CD4-positive, alpha-beta T cell treated with Interleukin-21 for 1 hour (primary cell): ENCODE results near the gene MYLK.
"Not testable (repeated sequence)": the region's sequence is repeated elsewhere in the genome, so short reads cannot be mapped to it uniquely, and the experiment has no call there.

Experiments
- DNase-seq: peaks from one replicate; pipeline ENCODE4 v3.0.0-alpha.2; 2020

MYLK gene

GRCh38 chr3:123884203-123884831 lies at the start of gene MYLK:
MYLK (minus strand) TSS chr3:123884332; CDS start chr3:123793841, 90,491 bp downstream.
- peak; percentile 27 for DNase-seq

GRCh38 chr3:123930445-123930844 lies 46.3 kb upstream of the MYLK start:
- no peak for DNase-seq

- DNase-seq: no peak
These were observed 45.2 kb upstream of the MYLK start for GRCh38 chr3:123929325-123929724.

GRCh38 chr3:123926396-123926795 lies 42.3 kb upstream of the MYLK start:
- no peak for DNase-seq

GRCh38 chr3:123920868-123921267 lies 36.7 kb upstream of the MYLK start:
- no peak for DNase-seq

GRCh38 chr3:123920383-123920782 lies 36.3 kb upstream of the MYLK start:
- no peak for DNase-seq

- no peak for DNase-seq
These were observed 35.2 kb upstream of the MYLK start for GRCh38 chr3:123919353-123919752.

- DNase-seq: no peak
These were observed 30.7 kb upstream of the MYLK start for GRCh38 chr3:123914829-123915228.

- DNase-seq: no peak
These were observed 25.7 kb upstream of the MYLK start for GRCh38 chr3:123909785-123910184.

GRCh38 chr3:123907720-123908119 lies 23.6 kb upstream of the MYLK start:
- no peak for DNase-seq

GRCh38 chr3:123899300-123899865 lies 15.3 kb upstream of the MYLK start:
- DNase-seq: no peak

GRCh38 chr3:123893012-123893411 lies 8.9 kb upstream of the MYLK start:
- no peak for DNase-seq

- no peak for DNase-seq
These were observed 8.1 kb upstream of the MYLK start for GRCh38 chr3:123892195-123892594.

- not testable (repeated sequence) for DNase-seq
These were observed 6.9 kb upstream of the MYLK start for GRCh38 chr3:123890991-123891390.

- DNase-seq: not testable (repeated sequence)
These were observed 6.0 kb upstream of the MYLK start for GRCh38 chr3:123890162-123890561.

- no peak for DNase-seq
These were observed 861 bp upstream of the MYLK start for GRCh38 chr3:123884993-123885392.

GRCh38 chr3:123883701-123884202 lies 380 bp downstream of the MYLK start:
- DNase-seq: no peak

- no peak for DNase-seq
These were observed 1.0 kb downstream of the MYLK start for GRCh38 chr3:123883111-123883510.

GRCh38 chr3:123881771-123882170 lies 2.4 kb downstream of the MYLK start:
- DNase-seq: no peak

- no peak for DNase-seq
These were observed 3.1 kb downstream of the MYLK start for GRCh38 chr3:123880998-123881561.

GRCh38 chr3:123878807-123879206 lies 5.3 kb downstream of the MYLK start:
- DNase-seq: no peak

GRCh38 chr3:123877965-123878364 lies 6.2 kb downstream of the MYLK start:
- DNase-seq: no peak

- DNase-seq: no peak
These were observed 6.7 kb downstream of the MYLK start for GRCh38 chr3:123877466-123877865.

- DNase-seq: no peak
These were observed 7.3 kb downstream of the MYLK start for GRCh38 chr3:123876858-123877257.

GRCh38 chr3:123872621-123873020 lies 11.5 kb downstream of the MYLK start:
- DNase-seq: no peak
